A204.1 (cell line): ENCODE data around the gene CCDC134.
A peak's percentile ranks its signal among the peaks of the same experiment; 100 is the strongest.
"Not testable (repeated sequence)": the region's sequence is repeated elsewhere in the genome, so short reads cannot be mapped to it uniquely, and the experiment has no call there.

ENCODE experiments used
- FAIRE-seq: peaks from 2 replicates; lab custom pipeline; 2012; peaks lifted over from hg19 to GRCh38; lab: Jason Lieb, UNC

Gene CCDC134

DNA sequence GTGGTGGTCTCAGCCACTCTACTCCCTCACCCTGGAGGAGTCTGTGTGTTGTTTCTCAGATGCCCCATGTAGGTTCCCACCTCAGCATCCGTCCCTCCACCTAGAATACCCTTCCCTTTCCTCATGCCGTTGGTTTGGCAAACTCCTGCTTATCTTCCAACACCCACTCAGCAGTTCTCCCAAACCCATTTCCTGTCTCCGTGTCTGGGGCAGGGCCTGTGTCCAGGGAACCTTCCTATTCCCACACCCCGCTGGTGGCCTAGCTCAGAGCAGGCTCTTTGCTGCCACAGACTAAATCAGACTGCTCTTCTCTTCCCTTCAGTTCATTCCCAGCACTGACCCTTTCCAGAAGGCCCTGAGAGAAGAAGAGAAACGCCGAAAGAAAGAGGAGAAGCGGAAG, 24.9 kb downstream of the CCDC134 start:
- no peak for FAIRE-seq

DNA sequence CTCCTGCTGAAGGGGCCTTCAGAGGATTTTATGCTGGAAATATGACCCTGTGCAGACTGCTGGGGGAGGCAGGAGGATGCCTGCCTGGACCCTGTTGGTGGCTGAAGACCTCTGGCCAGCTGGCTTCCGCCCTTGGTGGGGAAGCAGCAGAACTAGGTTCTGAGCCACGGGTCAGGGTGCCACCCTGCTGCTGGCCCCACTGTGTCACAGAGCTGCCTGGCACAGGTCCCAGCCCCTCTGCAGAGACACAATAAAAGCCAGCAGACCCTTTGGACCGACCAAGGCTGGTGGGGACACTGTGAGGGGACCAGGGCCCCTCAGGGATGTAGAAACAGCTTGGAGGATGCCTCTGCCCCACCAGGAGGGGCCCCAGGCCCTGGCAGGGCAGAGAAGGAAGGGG, 25.5 kb downstream of the CCDC134 start:
- no peak for FAIRE-seq

DNA sequence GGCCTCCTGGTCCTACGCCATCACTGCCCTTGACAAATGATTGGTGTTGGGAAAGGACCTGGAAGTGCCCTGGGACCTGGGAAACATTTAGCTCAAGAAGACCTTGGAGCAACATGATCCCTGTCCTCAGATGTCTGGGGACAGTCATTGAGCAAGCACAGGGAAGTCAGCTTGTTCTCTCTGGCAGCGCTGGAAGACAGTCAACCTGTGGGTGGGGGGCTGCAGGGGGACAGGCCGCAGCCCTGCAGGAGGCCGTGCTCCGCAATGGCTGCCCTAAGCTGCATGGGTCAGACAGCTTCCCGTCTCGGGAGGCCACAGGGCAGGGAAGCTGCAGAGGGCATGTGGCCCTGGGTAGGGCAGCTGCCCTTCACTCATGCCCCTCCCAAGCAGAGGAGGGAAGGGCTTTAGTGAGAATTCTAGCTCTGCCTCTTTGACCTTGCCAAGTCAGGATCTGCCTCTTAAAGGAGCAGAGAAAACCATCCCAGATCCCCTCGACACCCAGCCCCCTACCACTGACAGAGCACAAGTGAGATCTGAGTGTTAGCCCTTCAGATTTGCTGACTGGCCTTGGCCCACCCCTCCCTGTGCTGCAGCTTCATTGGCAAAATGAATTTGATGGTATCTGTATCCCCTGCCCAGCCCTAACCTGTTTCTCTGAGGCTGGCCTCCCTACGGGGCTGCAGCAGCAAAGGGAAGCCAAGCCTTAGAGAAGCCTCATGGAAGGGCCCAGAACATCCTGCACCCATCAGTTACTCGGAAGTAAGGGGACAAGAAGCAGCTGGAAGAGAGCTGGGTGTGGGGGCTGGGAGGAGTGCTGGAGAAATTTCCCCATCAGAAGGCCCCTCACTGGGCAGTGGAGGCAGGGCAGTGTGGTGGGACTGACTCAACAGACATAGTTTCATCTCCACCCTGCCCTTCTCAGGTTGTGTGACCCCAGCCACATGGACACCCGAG, 26.2 kb downstream of the CCDC134 start:
- no peak for FAIRE-seq

DNA sequence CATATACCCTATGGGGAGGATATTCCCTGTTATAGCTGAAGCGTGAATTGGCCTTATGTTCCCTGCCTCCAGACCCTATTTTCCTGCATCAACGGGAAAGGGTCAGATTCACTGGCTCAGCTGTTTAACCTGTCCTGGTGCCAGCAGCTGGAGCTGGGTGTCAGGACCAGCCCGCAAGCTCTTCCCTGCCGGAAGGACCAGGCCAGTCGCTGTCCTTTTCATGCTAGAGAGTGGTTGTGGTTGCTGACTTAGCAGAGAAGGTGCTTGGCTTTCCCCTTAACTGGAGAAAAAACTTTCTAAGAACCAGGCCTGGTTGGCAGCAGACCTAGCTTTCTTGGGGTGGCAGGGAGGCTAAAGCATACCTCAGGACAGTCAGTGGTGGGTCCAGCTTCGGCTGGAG, 27.2 kb downstream of the CCDC134 start:
- no peak for FAIRE-seq

DNA sequence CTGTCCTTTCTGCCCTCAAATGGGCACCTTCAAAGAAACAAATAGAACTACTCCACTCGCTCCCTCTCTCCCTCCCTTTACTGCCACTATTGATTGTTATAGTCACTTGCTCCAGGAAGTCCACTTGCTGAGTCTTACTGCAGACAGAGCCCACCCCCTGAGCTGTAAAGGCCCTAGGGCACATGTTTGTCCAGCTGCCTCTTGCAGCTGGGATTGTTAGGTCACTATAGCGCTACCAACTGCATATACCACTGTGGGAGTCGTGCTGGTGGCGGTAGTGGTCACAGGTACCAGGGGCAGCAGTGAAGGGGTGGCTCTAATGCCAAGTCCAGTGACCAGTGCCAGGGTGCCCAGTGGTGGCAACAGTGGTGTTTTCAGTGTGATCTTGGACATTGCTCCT, 28.0 kb downstream of the CCDC134 start:
- no peak for FAIRE-seq

DNA sequence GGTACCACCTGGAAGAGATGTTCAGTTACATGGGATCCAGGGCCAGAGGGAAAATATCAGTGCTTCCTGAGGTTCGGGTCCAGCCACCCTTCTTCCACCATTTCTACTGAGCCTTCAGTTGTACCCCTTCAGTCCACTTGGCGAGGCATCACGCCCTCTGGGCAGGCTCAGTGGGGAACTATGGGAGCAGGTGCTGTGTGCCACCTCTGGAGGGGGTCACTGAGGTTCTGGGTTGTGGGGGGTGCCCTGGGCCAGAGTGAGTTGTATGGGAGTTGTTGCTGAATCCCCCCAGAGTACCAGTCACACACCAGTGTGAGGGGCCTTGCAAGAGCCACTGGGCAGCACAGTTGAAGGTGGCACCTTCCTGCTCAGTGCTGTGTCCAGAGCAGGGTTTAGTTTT, 29.7 kb downstream of the CCDC134 start:
- FAIRE-seq: no peak

DNA sequence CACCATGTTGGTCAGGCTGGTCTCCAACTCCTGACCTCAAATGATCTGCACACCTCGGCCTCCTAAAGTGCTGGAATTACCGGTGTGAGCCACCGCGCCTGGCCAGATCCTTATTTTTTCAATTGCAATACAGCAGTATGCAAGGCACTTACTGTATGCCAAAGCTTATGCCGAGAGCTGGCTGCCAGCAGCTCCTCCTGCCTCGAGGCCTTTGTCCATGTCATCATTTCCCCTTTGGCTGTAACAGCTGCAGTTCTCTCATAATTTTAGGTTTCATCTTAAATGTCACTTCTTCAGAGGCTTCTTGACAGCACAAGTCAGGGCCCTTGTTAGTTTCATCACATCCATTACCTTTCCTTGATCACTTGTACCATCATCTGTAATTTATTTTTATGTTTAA, 30.9 kb downstream of the CCDC134 start:
- no peak for FAIRE-seq

DNA sequence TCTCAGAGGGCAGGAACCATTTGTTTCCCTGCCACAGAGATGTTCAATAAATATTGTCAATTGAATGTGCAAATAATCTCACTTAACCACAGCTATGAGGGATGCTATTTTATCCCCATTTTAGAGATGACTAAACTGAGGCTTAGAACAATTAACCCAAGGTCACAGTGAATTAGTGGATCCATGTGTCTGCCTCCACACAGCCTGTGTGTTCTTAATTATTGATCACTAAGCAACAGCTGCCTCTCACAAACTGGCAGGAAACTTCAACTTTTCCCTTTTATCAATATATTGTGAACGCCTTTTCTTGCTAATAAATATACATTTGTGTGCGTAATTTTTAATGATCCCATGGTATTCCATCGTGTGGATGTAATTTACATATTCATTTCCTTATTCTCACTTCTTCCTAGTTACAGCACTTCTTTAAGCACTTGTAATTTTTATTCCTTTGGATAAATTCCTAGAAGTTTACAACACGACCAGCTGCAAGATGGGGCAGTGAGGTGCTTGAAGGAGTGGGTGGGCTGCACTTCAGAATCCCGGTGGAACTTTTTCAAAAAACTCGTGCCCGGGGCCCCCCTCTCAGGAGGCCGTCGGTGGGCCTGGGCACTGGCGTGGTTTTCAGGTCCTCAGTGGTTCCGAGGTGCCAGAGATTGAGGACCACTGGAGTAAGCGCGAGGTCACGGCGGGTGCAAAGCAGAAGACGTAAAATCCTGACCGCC, 31.5 kb downstream of the CCDC134 start:
- FAIRE-seq: no peak

DNA sequence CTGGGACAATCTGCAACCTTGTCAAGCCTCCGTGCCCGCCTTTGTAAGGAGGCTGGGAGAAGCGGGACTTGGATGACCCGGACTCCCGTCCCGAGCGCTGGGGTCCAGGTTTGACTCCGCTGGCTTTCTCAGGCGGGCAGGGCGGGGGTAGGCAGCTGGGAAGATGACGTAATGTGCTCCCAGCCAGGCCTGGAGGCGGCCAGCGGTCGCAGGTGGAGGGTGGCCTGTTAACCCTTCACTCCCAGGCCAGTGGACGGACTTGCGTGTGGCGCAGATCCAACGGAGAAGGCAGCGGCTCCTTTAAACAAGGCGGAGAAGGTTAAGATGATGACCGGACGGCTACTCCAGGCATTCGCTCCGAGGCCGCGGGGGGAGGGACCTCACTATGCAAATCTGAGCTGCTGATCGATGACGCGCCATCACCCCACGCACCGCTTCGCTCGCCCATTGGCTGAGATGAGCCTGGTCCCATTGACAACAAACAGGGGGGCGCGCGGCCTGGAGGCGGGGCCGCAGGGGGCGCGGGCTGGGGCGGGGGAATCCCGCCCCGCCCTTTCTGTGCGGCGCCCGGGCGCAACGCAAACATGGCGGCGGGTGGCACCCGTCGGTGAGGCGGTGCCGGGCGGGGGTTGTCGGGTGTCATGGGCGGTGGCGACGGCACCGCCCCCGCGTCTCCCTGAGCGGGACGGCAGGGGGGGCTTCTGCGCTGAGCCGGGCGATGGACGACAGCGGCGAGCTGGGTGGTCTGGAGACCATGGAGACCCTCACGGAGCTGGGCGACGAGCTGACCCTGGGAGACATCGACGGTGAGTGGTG, 32.3 kb downstream of the CCDC134 start, which contains the start of gene SREBF2:
Gene SREBF2, plus strand, starts transcription at position 553 of the 816 bp plus-strand sequence. Its CDS starts 166 bp downstream, at position 719.
- FAIRE-seq: peak; percentile 97

DNA sequence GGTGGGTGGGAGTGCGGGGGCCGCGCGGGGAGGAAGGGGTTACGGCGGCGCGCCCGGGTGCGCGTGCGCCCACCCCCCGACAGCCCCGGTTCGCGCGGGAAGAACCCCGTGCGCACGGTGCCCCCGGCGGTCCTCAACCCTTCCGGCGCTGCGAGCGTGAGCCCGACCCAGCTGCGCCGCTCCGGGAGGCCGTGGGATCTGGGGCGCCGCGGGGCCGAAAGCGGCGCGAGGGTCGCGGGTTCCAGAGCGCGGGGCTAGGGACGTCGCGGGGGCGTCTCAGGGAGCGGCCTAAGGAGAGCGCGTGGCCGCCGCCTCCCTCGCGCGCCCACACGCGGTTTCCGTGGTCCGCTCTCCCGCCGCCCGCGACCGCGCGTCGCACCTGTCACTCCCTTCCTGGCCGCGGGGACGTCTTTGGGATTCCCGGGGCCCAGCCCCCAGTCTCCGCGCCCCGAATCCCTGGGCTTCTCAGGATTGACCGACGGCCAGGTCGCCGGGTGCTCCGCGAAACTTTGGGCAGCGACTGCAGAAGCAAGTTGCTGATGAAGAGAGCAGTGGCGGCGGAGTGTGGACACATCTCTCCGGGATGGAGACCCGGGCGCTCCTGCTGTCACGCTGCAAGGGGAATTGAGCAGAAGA, 33.0 kb downstream of the CCDC134 start:
- no peak for FAIRE-seq

DNA sequence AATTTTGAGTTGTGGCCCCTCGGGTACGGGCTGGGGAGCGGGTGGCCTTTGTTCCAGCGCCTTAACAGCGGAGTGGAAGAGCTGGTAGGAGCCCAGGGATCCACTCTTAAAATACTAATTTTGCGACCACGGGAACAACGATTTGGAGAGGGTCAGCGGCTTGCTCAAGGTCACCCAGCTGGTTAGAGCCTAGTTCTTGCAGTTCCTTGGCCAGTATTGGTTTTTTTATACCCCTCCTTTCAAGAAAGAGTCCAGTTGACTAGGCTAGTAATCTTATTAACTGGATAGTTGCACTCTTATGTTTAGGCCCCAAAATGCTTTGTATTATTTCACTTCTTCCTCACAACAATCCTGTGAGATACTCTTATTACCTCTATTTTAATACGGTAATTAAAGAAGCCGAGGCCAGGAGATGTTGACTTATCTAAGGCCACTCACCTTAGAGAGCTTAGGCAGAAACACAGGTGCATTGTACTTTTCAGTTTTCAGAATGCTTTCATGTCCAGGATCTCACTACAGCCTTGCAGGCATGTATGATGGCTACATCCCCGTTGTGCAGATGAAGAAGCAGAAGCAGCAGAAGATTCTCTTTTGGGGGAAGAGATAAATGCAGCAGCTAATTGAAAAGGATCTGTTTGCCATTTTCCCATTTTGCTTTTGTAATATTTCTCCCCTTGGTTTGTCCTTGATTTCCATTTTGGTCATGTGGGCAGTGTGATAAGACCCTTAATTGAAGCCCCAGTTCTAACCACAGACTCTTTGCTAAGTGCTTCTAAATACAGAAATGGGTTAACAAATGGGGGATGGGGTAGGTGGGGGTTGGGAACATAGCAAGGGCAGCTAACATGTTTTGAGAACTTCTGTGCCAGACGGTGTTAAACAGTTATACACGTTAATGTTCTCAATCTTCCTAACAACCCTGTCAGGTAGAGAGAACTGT, 33.8 kb downstream of the CCDC134 start:
- FAIRE-seq: no peak

DNA sequence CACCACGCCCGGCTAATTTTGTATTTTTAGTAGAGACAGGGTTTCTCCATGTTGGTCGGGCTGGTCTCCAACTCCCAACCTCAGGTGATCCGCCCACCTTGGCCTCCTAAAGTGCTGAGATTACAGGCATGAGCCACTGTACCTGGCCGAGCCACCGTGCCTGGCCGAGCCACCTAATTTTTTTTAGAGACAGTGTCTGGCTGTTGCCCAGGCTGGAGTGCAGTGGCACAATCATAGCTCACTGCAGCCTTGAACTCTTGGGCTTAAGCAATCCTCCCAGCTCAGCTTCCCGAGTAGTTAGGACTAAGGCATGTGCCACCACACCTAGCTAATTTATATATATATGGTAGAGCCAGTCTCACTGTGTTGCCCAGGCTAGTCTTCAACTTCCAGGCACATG, 35.0 kb downstream of the CCDC134 start:
- not testable (repeated sequence) for FAIRE-seq

DNA sequence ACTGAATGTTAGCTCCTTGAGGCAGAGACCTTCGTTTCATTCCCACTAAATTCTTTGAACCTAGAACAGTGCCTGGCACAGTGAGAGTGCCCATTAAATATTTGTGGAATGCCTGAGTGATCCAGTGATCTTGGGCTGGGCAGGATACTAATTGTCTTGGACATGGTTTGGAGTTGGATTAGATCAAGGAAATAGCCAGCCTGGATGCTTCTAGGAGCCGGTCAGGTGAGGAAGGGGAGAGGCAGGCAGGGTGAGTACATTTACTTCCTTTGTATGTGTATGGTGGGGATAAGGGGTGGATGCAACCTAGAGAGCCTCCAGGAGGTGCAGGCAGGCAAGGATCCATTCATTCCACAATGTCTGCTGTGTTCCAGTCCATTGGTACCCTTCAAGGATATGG, 36.1 kb downstream of the CCDC134 start:
- no peak for FAIRE-seq

DNA sequence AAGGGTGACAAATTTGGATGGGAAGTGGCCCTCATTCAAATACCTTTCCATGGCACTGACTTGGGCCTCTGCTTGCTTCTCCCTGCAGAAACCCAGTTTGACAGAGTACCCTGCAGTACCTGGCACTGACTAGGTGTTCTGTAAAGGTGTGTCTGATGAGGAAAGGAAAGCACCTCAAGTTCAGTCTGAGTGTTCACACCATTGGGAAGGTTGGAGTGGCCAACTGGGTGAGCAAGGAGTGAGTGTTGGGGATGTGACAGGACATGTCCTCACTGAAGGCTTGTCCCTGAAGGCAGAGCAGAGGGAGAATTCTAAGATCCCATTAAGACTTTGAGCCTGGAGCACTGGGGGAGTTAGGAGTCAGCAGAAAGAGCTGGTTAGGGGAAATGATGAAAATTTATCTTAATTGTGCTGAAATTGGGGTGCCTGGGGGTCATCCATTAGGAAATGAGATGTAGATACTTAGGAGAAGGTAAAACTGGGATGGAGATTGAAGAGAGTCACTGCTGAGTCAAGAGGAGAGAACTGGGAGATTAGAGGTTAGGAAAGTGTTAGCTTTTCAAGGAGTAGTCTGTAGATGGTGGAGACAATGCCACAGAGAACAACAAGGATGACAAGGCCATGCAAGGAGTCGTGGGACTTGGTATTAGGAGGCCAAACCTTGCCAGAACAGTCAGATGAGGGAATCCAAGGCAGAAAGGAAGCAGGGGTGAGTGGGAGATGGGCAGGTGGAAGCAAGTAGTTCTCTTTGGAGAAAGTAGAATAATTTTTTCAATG, 38.6 kb downstream of the CCDC134 start:
- no peak for FAIRE-seq

DNA sequence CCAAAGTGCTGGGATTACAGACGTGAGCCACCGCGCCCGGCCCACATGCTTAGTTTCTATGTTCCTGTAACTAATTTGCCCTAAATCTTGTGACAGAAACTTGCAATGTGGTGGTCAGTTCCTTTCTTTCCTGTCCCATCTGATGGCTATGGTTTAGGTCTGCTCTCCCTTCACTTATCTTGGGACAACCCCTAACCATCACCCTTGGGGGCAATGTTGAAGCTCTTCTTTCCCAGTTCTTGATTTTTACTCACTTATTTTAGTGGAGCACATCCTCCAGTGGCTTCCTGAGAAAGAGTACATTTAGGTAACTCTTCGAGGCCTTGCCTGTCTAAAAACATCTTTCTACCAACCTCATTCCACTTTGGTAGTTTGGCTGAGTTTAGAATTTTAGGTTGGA, 39.7 kb downstream of the CCDC134 start:
- no peak for FAIRE-seq

DNA sequence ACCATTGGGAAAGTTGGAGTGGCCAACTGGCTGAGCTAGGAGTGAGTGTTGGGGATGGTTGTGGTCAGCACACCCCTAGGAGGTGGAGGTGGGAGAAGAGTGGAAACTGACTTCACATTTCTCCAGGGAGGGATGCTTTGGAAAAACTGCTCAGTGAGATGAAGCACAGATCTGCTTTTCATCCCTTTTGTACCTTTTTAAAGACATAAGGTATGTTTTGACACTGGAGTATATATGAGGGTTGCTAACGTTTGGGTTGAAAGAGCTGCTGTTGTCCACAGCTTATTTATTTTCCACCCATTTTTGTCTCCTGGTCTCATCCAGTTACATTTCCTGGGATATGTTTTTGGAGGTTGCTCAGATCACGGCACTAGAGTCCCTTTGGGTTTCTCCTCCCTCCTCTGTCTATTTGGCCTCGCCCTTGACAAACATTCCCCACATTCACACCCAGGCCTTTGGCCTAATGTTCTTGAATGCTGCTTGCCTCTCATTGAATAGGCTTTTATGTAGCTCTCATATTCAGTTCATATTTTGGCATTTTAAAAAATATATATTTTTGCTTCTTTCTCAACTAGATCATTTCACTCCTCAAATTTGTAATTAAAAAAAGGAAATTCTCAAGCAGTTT, 40.7 kb downstream of the CCDC134 start:
- FAIRE-seq: no peak

DNA sequence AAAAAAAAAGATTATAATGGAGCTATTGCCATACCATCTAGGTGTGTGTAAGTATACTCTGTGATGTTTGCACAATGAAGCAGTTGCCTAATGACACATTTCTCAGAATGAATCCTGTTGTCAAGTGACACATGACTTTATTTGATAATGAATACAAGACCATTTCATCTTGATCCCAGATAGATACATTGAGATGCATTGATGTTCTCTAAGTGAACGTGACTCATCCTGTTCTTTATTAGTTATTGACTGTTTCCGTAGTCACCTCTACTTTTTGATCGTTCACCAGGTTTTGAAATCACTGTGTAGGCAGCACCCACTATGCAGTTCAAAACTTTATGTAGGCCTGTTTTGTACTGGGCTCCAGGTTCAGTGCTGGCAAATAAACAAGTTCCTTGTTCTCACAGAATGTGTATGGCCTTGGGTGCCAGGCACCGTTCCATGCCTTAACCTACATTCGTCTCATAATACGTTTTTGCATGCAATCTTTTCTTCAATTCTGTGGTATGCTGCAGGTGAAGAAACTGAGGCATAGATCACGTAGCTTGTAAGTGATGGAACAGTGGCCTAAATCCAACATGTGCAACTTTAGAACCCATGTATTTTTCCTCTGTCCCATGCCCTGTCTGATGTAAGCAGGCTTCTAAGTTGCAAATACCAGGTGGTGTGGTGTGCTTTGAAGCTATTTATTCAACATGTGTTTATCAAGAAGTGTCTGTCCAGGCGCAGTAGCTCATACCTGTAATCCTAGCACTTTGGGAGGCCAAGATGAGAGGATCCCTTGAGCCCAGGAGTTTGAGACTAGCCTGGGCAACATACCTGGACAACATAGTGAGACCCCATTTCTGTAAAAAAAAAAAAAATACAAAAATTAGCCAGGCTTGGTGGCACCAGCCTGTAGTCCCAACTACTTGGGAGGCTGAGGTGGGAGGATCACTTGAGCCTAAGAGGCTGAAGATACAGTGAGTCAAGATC, 42.8 kb downstream of the CCDC134 start:
- FAIRE-seq: no peak

DNA sequence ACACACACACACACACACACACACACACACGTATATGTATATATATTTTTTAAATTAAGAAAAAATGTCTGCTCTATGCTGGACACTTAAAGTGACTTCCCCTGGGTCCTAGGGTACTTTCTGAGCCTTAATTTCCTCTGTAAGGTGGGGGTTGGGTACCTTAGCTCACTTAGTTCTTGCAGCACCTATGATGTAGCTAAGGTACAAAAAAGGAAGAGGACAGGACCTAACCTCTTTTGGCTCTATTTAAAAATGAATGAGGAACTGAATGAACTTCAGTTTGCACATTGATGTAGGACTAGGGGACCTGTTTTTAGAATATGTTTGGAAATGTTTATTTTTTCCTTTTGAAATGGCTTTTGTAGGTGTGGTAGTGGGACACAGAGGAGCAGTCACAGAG, 43.6 kb downstream of the CCDC134 start:
- no peak for FAIRE-seq
